Aorta (tissue), 5 donors: ENCODE results near the gene ARFRP1. TPM values are rescaled to one million over a fixed set of nuclear protein-coding genes. Genes with fewer than 3 reads are reported as not detected.

ENCODE experiments used
- ATAC-seq: fragments of 200-7000 bp; cut with Tn5 transposase; one replicate; pipeline ENCODE4 v1.9.1; 2022; ENCODE audit warnings: moderate library complexity; ENCODE audit not compliant: low FRiP score
- DNase-seq, 2 donors: peaks; one replicate each; pipeline ENCODE4 v3.0.0-alpha.2; 2020
- H3K27ac ChIP-seq, 2 donors: one replicate each; pipeline ENCODE4 v1.5.1; 2013; ENCODE audit warnings: low read length in 2 of 2, mild to moderate bottlenecking in 2 of 2, moderate library complexity in 2 of 2, control low read depth in 1 of 2, inconsistent platforms in 1 of 2, low read depth in 1 of 2
- H3K27me3 ChIP-seq, 2 donors: one replicate each; pipeline ENCODE4 v1.6.1; 2013; ENCODE audit warnings: control low read depth in 1 of 2, low read length in 1 of 2, mild to moderate bottlenecking in 1 of 2, moderate library complexity in 1 of 2; ENCODE audit not compliant: insufficient read depth in 2 of 2, control insufficient read depth in 1 of 2
- H3K36me3 ChIP-seq, 2 donors: one replicate each; pipeline ENCODE4 v1.6.1; 2013; ENCODE audit warnings: control low read depth in 1 of 2, low read length in 1 of 2, mild to moderate bottlenecking in 1 of 2; ENCODE audit not compliant: insufficient read depth in 2 of 2, control insufficient read depth in 1 of 2
- H3K4me1 ChIP-seq, 2 donors: one replicate each; pipeline ENCODE4 v1.6.1; 2013; ENCODE audit warnings: low read length in 2 of 2, control low read depth in 1 of 2, mild to moderate bottlenecking in 1 of 2, moderate library complexity in 1 of 2; ENCODE audit not compliant: insufficient read depth in 2 of 2, control insufficient read depth in 1 of 2
- H3K4me3 ChIP-seq, 2 donors: one replicate each; pipeline ENCODE4 v1.5.1; 2013; ENCODE audit warnings: low read length in 2 of 2, control low read depth in 1 of 2, mild to moderate bottlenecking in 1 of 2
- H3K9me3 ChIP-seq: one replicate; pipeline ENCODE4 v1.6.1; 2013; ENCODE audit warnings: mild to moderate bottlenecking, low read length; ENCODE audit not compliant: control insufficient read depth
- WGBS, 2 donors: extraction: QIAGEN DNeasy Blood & Tissue Kit; methylation state at CpG; one replicate each; pipeline ENCODE4 v1.1.7; 2013; 5-methylcytosine and 5-hydroxymethylcytosine counted together
- intact Hi-C, 2 donors: fragments of 100-400 bp; cut with DNase I; formaldehyde crosslinking; loops; one replicate each; pipeline versions ENCODE4 v1.14.2 to v1.15.0; 2022
- polyA plus RNA-seq, 2 donors: library from polyadenylated mRNA; stranded (reverse); fragments of 200-250 nt; gene quantifications; one replicate each; pipeline ENCODE4 v1.2.3, GENCODE V29; 2013
- total RNA-seq, 2 donors: library from RNA; stranded (reverse); fragmentation: NEBNext Ultra II Directional; extraction: Animal tissue kit (Norgen Biotek cat#: 25700); gene quantifications; one replicate each; pipeline ENCODE4 v1.2.1, GENCODE V29; 2021
- donor health status: healthy with polysubstance abuse.
- donor health status: Bipolar disorder and iron deficiency.
- donor health status: DM: no; HTN: no; CAD: no.
- donor health status: DM: no; HTN: no; CAD: no.
- donor health status: DM: yes; HTN: yes; CAD: no.

The ARFRP1 gene
- total and polyA plus RNA-seq, 4 donors = 28.9 to 76.2 (median 49.0) TPM

DNA sequence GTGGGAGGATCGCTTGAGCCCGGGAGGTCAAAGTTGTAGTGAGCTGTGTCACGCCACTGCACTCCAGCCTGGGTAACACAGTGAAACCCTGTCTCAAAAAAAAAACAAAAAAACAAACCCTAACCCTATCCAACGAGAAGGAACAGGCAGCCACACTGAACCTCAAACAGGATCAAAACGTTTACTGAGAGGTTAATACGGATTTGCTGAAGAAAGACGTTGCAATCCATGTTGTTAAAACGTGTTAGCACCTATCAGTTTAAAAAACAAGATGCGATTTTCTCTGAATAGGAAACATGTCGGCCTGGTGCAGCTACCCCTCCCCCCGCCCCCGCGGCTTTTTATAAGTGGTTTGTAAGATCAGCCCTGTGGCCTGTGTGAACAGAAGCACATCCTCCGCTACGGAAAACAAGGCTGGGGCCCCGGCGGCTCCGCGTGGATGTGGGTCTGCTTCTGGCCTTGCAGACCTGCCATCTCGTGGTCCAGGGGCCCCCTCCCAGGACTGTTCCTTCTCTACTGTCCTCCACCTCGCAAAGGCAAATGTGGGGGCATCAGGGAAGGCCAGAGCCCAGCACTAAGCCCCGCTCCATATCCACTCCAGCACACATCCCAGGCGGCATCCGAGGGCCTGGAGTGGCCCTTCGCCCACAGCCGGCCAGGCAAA lies 43.2 kb upstream of the ARFRP1 start:
- WGBS, 2 donors = 82 to 83% methylated on average over 26 of the region's 26 CpGs
- no peak overlapping the region for H3K4me3 ChIP-seq
- intact Hi-C loops = no loop called here
- H3K9me3 ChIP-seq = no peaks in the 10 kb centered on the region
- no peaks in the 10 kb centered on the region for H3K36me3 ChIP-seq
- H3K27me3 ChIP-seq = no peaks in the 10 kb centered on the region
- peak; percentile 37 to 61 for DNase-seq
- H3K4me1 ChIP-seq = no peaks in the 10 kb centered on the region
- no peak overlapping the region for H3K27ac ChIP-seq
- ATAC-seq = no peak

- no peak for ATAC-seq
Observed at GRCh38 chr20:63749597-63750508, 42.1 kb upstream of the ARFRP1 start.

GRCh38 chr20:63748934-63749270 lies 41.1 kb upstream of the ARFRP1 start:
- intact Hi-C loops = no loop called here
- Histone ChIP-seq H3K4me3 (no peak overlapping the region), H3K4me1 (no peaks in the 10 kb centered on the region), H3K27me3 (no peaks in the 10 kb centered on the region), H3K9me3 (no peaks in the 10 kb centered on the region), H3K27ac (no peak overlapping the region), H3K36me3 (no peaks in the 10 kb centered on the region)
- DNase-seq (peak in 1 of 2 donors; percentile 66), ATAC-seq (no peak)
- 92 to 95% methylated on average over 11 of the region's 11 CpGs for WGBS, 2 donors

More at GRCh38 chr20:63749597-63750508, 42.1 kb upstream of the ARFRP1 start:
- Histone ChIP-seq H3K4me1 (no peaks in the 10 kb centered on the region), H3K9me3 (no peaks in the 10 kb centered on the region), H3K36me3 (no peaks in the 10 kb centered on the region), H3K27ac (no peak overlapping the region), H3K27me3 (no peaks in the 10 kb centered on the region), H3K4me3 (no peak overlapping the region)
- intact Hi-C loops = no loop called here
- 90 to 93% methylated on average over 14 to 16 of the region's 16 CpGs for WGBS, 2 donors
- DNase-seq = peak in 1 of 2 donors; percentile 73

GRCh38 chr20:63748070-63748933 lies 40.5 kb upstream of the ARFRP1 start:
- H3K27ac ChIP-seq = no peak overlapping the region
- ATAC-seq = no peak
- intact Hi-C loops = no loop called here

DNA sequence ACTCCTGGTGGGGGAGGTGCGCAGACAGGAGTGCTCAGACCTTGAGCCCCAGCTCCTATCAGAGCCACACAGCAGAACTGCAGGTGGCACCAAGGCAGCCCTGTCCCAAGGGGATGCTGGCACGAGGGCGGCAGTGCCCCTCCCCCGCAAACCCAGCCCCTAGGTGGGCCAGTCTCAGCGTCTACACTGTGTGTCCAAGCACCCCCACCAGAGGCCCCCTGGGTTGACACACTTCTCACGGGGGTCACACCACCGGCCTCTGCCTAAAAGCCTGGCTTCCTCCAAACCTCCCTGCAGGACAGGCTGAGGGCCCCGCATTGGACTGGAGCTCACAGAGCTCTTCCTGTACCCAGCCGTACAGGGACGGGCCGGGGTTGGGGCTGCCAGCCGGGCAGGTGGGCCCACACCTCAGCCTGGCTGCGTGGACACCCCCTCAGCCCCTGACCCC lies 39.9 kb upstream of the ARFRP1 start:
- ATAC-seq = no peak
- 75 to 78% methylated on average over 11 to 13 of the region's 13 CpGs for WGBS, 2 donors
- DNase-seq = peak in 1 of 2 donors; percentile 76
- Histone ChIP-seq H3K27me3 (no peaks in the 10 kb centered on the region), H3K27ac (no peak overlapping the region), H3K4me1 (no peaks in the 10 kb centered on the region), H3K4me3 (no peak overlapping the region), H3K9me3 (no peaks in the 10 kb centered on the region), H3K36me3 (peaks cover 0 to under 1% of the 10 kb centered on the region in 2 donors)
- intact Hi-C loops = no loop called here

More at GRCh38 chr20:63748070-63748933, 40.5 kb upstream of the ARFRP1 start:
- Histone ChIP-seq H3K4me1 (no peaks in the 10 kb centered on the region), H3K36me3 (no peaks in the 10 kb centered on the region), H3K27me3 (no peaks in the 10 kb centered on the region), H3K4me3 (no peak overlapping the region), H3K9me3 (no peaks in the 10 kb centered on the region)
- DNase-seq = peak in 1 of 2 donors; percentile 75
- 78 to 81% methylated on average over 20 of the region's 20 CpGs for WGBS, 2 donors

DNA sequence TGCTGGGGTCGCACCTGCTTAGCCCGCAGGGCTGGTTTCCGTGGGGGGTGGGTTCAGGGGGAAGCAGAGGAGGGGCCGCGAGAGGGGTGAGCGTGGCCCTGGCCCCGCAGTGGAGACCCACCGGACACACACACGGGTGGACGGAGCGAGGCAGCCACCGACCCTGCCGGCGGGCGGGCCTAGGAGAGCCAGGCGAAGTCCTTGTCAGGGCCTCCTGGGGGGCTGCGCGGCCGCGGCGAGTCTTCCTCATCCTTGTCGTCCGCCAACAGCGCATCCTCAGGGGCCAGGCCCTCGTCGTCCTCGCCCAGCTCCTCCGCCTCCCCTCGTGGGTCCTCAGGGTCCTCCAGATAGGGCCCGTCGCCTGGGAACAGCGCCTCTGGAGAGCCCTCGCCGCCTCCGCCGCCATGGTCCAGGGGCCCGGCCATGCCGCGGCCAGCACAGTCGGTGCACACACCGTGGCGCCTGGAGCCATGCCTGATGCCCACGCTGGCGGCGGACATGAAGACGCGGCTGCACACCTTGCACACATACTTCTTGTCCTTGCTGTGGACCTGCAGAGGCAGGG lies 39.1 kb upstream of the ARFRP1 start:
- peak in 1 of 2 donors; percentile 70 for DNase-seq
- Histone ChIP-seq H3K27me3 (no peaks in the 10 kb centered on the region), H3K4me3 (no peak overlapping the region), H3K4me1 (no peaks in the 10 kb centered on the region), H3K36me3 (peaks cover 0 to 1% of the 10 kb centered on the region in 2 donors), H3K9me3 (no peaks in the 10 kb centered on the region), H3K27ac (no peak overlapping the region)
- ATAC-seq = no peak
- WGBS, 2 donors = 93% methylated on average over 45 to 47 of the region's 47 CpGs
- intact Hi-C loops = no loop called here

- H3K36me3 ChIP-seq = peaks cover 0 to 1% of the 10 kb centered on the region in 2 donors
- 77 to 78% methylated on average over 24 to 26 of the region's 26 CpGs for WGBS, 2 donors
Observed at GRCh38 chr20:63745961-63746731, 38.4 kb upstream of the ARFRP1 start.

More at GRCh38 chr20:63745961-63746731, 38.4 kb upstream of the ARFRP1 start:
- Histone ChIP-seq H3K9me3 (no peaks in the 10 kb centered on the region), H3K4me3 (no peak overlapping the region), H3K27ac (no peak overlapping the region), H3K27me3 (no peaks in the 10 kb centered on the region), H3K4me1 (no peaks in the 10 kb centered on the region)
- ATAC-seq (no peak), DNase-seq (peak in 1 of 2 donors; percentile 71)
- intact Hi-C loops = no loop called here
